ENCODE results near the gene NCAPD3. TPM values are rescaled to one million over a fixed set of nuclear protein-coding genes. Genes with fewer than 3 reads are reported as not detected.

Gene NCAPD3
- total and polyA plus RNA-seq, 2 donors (not counting 1 experiment from before 2014, with no cell fraction given), result 7.4 to 11.4 TPM

DNA sequence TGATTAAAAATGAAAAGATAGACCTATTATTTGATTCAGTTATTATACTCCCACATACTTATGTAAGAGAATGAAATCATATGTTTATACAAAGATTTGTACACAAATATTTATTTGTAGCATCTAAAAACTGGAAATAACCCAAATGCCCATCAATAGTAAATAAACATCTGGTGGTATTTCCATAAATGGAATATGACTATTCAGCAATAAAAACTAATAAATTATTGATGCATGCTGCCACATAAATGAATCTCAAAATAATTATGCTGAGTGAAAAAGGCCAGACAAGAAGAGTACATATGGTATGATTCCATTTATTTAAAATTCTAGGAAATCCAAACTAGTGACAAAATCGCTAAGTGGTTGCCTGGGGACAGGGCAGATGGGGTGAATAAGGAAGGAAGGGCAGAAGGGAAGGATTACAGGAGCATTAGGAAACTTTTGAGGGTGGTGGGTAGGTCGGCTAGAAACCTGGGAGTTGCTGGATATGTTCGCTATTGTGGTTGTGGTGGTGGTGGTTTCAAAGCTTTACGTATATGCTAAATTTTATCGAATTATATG, 113.4 kb downstream of the NCAPD3 start:
- Histone ChIP-seq H4K20me1 (ENCODE audit: control insufficient read depth, extremely low read depth, insufficient read depth, low read length) (no peaks in the 10 kb centered on the region), H3K4me1 (ENCODE audit: control insufficient read depth, extremely low read depth, insufficient read depth, low read length) (no peaks in the 10 kb centered on the region), H3K79me2 (ENCODE audit: control insufficient read depth, insufficient read depth, low read length) (no peaks in the 10 kb centered on the region), H3K36me3 (ENCODE audit: control insufficient read depth, insufficient read depth, low read length) (no peaks in the 10 kb centered on the region), H3K4me2 (ENCODE audit: extremely low read depth, insufficient read depth, low read length) (no peak overlapping the region), H3K27me3 (ENCODE audit: control insufficient read depth, insufficient read depth, low read length) (no peaks in the 10 kb centered on the region), H3K9ac (ENCODE audit: insufficient read depth, low read length) (no peak overlapping the region), H2AFZ (ENCODE audit: low read length) (no peak overlapping the region), H3K27ac (ENCODE audit: insufficient read depth, low read length) (no peak overlapping the region), H3K9me3 (ENCODE audit: control insufficient read depth, insufficient read depth, low read depth, low read length) (no peaks in the 10 kb centered on the region), H3K4me3 (replicated peaks in 1 of 4; ENCODE audit: control extremely low read depth in 1 of 4, insufficient read depth in 1 of 4, low read depth in 3 of 4, low read length in 4 of 4) (no peak overlapping the region)
- TF ChIP-seq, protein P1, sequence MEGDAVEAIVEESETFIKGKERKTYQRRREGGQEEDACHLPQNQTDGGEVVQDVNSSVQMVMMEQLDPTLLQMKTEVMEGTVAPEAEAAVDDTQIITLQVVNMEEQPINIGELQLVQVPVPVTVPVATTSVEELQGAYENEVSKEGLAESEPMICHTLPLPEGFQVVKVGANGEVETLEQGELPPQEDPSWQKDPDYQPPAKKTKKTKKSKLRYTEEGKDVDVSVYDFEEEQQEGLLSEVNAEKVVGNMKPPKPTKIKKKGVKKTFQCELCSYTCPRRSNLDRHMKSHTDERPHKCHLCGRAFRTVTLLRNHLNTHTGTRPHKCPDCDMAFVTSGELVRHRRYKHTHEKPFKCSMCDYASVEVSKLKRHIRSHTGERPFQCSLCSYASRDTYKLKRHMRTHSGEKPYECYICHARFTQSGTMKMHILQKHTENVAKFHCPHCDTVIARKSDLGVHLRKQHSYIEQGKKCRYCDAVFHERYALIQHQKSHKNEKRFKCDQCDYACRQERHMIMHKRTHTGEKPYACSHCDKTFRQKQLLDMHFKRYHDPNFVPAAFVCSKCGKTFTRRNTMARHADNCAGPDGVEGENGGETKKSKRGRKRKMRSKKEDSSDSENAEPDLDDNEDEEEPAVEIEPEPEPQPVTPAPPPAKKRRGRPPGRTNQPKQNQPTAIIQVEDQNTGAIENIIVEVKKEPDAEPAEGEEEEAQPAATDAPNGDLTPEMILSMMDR (conservative IDR thresholded peaks at IDR 0.05 in 1 of 2, IDR thresholded peaks at IDR 0.05 in 1 of 2; ENCODE audit: low read depth in 1 of 2, low read length in 2 of 2), result no peak
- no peak for TF ChIP-seq EZH2 (IDR thresholded peaks at IDR 0.05; ENCODE audit: low read length, missing control alignments)
- no peak for DNase-seq (ENCODE audit: low read depth in 2 of 2)

Other genes with a start within 250 kb of the NCAPD3 start
- 60.4 and 85.7 TPM in 2 replicates for gene JAM3, start 154.9 kb downstream of the NCAPD3 start, total RNA-seq
- gene JAM3, start 154.9 kb downstream of the NCAPD3 start, polyA plus RNA-seq, result 44.1 and 54.5 TPM in 2 replicates
- gene VPS26B, start 704 bp upstream of the NCAPD3 start, total RNA-seq, result 36.7 and 44.3 TPM in 2 replicates
- gene VPS26B, start 704 bp upstream of the NCAPD3 start, polyA plus RNA-seq, result 39.0 and 41.6 TPM in 2 replicates
- 78.1 and 88.7 TPM in 2 replicates for gene THYN1, start 29.4 kb upstream of the NCAPD3 start, total RNA-seq
- 54.9 and 58.7 TPM in 2 replicates for gene THYN1, start 29.4 kb upstream of the NCAPD3 start, polyA plus RNA-seq
- gene ACAD8, start 29.6 kb upstream of the NCAPD3 start, total RNA-seq, result 15.9 and 16.8 TPM in 2 replicates
- gene ACAD8, start 29.6 kb upstream of the NCAPD3 start, polyA plus RNA-seq, result 19.6 and 22.1 TPM in 2 replicates
- not detected in 2 replicates for gene GLB1L3, start 52.4 kb upstream of the NCAPD3 start, total RNA-seq
- not detected in 2 replicates for gene GLB1L3, start 52.4 kb upstream of the NCAPD3 start, polyA plus RNA-seq
- under 0.01 TPM in 2 replicates for gene GLB1L2, start 108.0 kb upstream of the NCAPD3 start, total RNA-seq
- gene GLB1L2, start 108.0 kb upstream of the NCAPD3 start, polyA plus RNA-seq, result 0.08 and 0.11 TPM in 2 replicates
- under 0.01 TPM in 2 replicates for gene B3GAT1, start 188.3 kb upstream of the NCAPD3 start, total RNA-seq
- not detected in 2 replicates for gene B3GAT1, start 188.3 kb upstream of the NCAPD3 start, polyA plus RNA-seq

Measured in fibroblast of lung (primary cell).